Activated naive CD8-positive, alpha-beta T cell treated with anti-CD3 and anti-CD28 coated beads, Interleukin-2, amount 10 ng/mL, durations not matched to agents 7 days and 5 days (primary cell): ENCODE data around the gene GIPC3. TPM values are rescaled to one million over a fixed set of nuclear protein-coding genes. Genes with fewer than 3 reads are reported as not detected.

Source experiments
- ATAC-seq: fragments of 150-1000 bp; cut with Tn5 transposase; one replicate; pipeline ENCODE4 v1.10.0; 2021; ENCODE audit warnings: low read depth, moderate library complexity
- POLR2A ChIA-PET: fragments of 350-600 bp; sonication (Branson Sonifier 250); formaldehyde crosslinking; loops from one replicate; lab custom pipeline; 2021; ENCODE audit warnings: antibody characterized with exemption; lab: Charles Lee
- DNase-seq: peaks from one replicate; pipeline ENCODE4 v3.0.0; 2021
- H3K27ac Mint-ChIP-seq: one replicate; pipeline ENCODE4 v1.8.0; 2022; ENCODE audit warnings: mild to moderate bottlenecking, mixed read lengths
- H3K27me3 Mint-ChIP-seq: one replicate; pipeline ENCODE4 v1.8.0; 2022; ENCODE audit warnings: mild to moderate bottlenecking, moderate library complexity, mixed read lengths
- H3K36me3 Mint-ChIP-seq: one replicate; pipeline ENCODE4 v1.8.0; 2021; ENCODE audit warnings: mild to moderate bottlenecking, mixed read lengths
- H3K4me1 Mint-ChIP-seq: one replicate; pipeline ENCODE4 v1.8.0; 2021; ENCODE audit warnings: mixed read lengths
- H3K4me3 Mint-ChIP-seq: one replicate; pipeline ENCODE4 v1.8.0; 2022; ENCODE audit warnings: mild to moderate bottlenecking, moderate library complexity, mixed read lengths
- H3K9me3 Mint-ChIP-seq: one replicate; pipeline ENCODE4 v1.8.0; 2021; ENCODE audit warnings: mixed read lengths
- total RNA-seq, 2 experiments: library from RNA; stranded (reverse); gene quantifications; one replicate each; pipeline ENCODE4 v1.2.3, GENCODE V29; 2021

GIPC3 gene
- total RNA-seq, 2 experiments from 2014 or later = 1.4 to 1.5 TPM

DNA sequence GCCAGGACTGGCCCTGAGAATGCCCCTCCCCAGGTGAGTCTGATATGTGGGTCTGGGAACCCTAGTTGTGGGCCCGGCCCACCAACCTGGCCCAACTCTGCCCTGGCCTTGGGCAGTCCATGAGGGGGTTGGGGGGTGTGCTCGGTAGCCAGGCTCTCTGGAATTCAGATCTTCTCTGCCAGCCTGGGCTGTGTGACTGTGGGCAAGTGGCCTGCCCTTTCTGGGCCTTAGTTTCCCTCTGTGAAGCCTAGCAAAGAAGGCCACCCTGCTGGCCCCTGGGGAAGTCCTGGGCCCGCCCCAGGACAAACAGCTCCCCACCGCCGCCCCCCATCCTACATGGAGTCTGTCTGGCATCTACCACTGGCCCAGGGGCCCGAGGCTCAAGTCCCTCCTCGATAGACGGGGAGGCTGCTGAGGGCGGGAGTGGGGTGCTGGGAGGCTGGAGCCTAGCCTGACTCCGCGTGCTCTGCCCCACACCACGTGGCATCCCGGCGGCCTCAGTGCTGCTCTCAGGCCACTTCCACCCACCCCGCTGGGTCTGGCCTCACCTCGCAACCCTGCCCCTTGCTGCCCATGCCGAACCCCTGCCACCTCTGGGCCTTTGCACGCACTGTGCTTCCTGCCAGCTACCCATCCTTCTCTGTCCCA is 29.7 kb downstream of the GIPC3 start:
- H3K27ac Mint-ChIP-seq = no peak overlapping the region
- H3K36me3 Mint-ChIP-seq = peaks cover 5% of the 10 kb centered on the region
- H3K4me3 Mint-ChIP-seq = no peak overlapping the region
- no peaks in the 10 kb centered on the region for H3K9me3 Mint-ChIP-seq
- ATAC-seq (no peak), DNase-seq (no peak)
- H3K27me3 Mint-ChIP-seq = no peaks in the 10 kb centered on the region
- POLR2A ChIA-PET = no interaction called here
- peaks cover 7% of the 10 kb centered on the region for H3K4me1 Mint-ChIP-seq

DNA sequence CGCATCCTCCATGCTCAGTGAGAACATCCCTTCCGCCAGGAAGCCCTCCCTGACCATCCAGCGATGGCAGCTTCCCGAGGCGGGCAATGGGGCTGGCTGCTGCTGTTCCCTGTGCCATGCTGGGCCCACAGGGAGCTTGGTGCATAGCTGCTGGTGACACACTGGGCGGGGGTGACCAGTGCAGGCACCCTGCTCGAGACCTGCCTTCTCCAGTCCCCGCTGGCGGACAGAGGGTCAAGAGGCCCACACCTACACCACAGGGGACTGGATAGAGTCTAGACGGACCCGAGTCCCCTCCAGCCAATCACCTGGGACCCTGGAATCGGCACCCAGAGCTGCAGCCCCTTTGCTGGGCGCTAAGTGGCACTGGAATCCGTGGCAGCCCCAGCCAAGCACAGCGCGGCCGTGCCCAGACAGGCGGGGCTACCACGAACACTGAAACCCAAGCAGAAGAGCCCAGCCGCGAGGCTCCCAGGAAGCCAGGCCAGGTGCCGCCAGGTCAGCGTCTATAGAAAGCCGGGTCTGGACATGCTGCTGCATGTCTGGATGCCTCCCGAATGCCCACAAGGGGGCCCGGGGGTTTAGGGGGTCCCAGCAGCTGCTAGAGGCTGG is 30.4 kb downstream of the GIPC3 start:
- no peak for ATAC-seq
- no peak for DNase-seq
- Mint-ChIP-seq H3K4me3 (no peak overlapping the region), H3K27me3 (no peaks in the 10 kb centered on the region), H3K9me3 (no peaks in the 10 kb centered on the region), H3K36me3 (peaks cover 5% of the 10 kb centered on the region), H3K4me1 (peaks cover 7% of the 10 kb centered on the region), H3K27ac (no peak overlapping the region)
- POLR2A ChIA-PET = no interaction called here

DNA sequence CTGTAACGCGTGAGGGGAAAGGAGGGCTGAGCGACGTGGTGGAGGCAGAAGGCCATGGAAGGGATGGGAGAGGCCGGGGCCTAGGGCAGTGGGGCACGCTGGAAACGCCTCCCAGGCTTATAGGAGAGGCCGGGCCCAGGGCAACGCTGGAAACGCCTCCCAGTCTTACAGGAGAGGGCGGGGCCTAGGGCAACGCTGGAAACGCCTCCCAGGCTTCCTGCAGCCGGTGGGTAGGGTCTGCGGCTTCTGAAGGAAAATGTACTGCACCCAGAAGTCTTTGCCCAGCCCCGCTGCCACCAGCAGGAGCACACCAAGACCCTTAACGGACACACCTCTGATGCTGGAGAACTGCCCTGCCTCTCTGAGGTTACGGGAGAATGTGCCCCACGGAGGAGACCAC is 32.2 kb downstream of the GIPC3 start:
- peak overlapping the region; percentile 56 for H3K27ac Mint-ChIP-seq
- H3K36me3 Mint-ChIP-seq = peaks cover 1% of the 10 kb centered on the region
- peaks cover 7% of the 10 kb centered on the region for H3K4me1 Mint-ChIP-seq
- no peaks in the 10 kb centered on the region for H3K27me3 Mint-ChIP-seq
- ATAC-seq (peak; percentile 57), DNase-seq (no peak)
- POLR2A ChIA-PET = no interaction called here
- no peaks in the 10 kb centered on the region for H3K9me3 Mint-ChIP-seq
- peak overlapping the region; percentile 13 for H3K4me3 Mint-ChIP-seq

DNA sequence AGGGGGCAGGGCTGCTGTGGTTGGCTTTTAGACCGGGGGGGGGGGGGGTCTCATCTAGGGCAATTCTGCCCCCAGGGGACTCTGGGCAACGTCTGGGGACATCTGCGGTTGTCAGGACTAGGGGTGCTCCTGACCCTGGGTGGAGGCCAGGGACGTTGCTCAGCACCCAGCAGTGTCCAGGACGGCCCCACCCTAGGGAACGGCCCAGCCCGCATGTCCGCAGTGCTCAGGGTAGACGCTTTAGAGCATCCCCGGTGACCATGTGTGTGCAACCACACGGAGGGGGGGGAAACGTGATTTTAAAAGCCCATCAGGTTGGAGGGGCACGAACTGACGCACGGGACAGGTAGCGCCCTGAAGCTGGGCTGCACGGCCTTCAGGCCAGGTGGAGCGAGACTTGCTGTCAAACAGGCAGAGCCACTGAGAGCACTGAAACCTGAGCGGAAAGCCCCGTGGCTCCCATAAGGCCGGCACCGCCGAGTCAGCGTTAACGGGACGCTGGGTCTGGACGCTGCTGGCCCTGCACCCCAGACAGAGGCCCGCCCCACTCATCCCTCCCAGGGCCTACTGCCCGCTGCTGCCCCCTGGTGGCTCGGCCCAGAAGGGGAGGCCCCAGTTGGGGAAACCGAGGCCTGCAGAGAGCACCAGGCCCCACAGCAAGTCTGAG is 33.0 kb downstream of the GIPC3 start:
- Mint-ChIP-seq H3K9me3 (no peaks in the 10 kb centered on the region), H3K4me3 (no peak overlapping the region), H3K4me1 (peaks cover 7% of the 10 kb centered on the region), H3K27me3 (no peaks in the 10 kb centered on the region), H3K27ac (no peak overlapping the region), H3K36me3 (peaks cover 1% of the 10 kb centered on the region)
- DNase-seq (peak; percentile 74), ATAC-seq (peak; percentile 48)
- POLR2A ChIA-PET = no interaction called here

DNA sequence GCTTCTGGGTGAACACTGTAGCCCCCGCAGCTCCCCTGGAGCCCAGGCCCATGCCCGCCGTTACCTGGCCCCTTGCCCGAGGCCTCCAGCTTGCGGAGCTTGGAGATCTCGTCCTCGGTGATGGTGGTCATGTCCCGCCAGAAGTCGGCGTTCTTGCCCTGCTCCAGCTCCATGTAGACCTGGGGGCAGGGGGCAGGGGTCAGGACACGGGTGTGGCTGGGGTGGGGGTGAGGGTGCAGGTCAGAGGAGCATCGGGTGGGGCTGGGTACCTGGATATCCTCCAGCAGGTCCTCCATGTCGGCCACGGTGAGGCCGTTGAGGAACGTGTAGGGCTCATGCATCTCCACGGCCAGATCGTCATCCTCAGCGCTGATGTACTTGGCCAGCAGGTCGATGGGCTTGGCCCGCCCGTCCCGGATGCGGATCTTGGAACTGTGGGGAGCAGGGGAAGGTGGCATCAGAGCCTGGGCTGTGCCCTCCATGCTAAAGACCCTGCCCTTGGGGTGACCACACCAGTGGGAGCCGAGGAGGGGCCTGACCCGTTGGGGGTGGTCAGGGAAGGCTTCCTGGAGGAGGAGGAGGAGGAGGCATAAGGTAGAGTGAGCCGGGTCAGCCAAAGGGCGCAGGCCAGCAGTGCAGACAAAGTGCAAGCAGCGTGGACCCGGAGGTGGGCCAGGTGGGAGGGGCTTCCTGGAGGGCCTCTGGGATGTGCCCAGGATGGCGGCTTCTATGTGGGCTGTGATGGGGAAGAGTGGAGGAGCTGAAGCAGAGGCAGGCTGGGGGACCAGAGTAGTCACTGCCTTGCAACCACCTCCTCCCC is 33.7 kb downstream of the GIPC3 start:
- POLR2A ChIA-PET = no interaction called here
- no peak for ATAC-seq
- no peaks in the 10 kb centered on the region for H3K9me3 Mint-ChIP-seq
- peaks cover 1% of the 10 kb centered on the region for H3K36me3 Mint-ChIP-seq
- no peak for DNase-seq
- H3K27me3 Mint-ChIP-seq = no peaks in the 10 kb centered on the region
- peaks cover 7% of the 10 kb centered on the region for H3K4me1 Mint-ChIP-seq
- no peak overlapping the region for H3K27ac Mint-ChIP-seq
- H3K4me3 Mint-ChIP-seq = no peak overlapping the region

DNA sequence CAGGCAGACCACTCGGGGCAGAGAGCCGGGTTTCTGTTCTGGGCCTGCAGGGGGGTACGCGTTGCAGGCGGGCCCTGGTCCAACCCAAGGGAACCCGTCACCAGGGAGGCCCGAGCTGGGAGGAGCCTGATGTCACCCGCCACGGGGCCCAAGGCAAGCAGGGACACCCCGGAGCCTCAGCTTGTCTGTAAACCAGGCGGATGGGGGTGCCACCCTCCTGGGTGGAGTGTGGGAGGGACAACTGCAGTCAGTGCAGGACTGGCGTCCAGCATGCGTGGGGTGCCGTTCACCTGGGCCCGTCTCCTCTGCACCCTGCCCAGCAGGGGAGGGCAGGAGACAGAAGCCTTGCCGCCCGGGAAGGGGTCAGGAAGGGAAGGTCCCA is 34.3 kb downstream of the GIPC3 start:
- no peak overlapping the region for H3K4me3 Mint-ChIP-seq
- ATAC-seq (no peak), DNase-seq (no peak)
- no peak overlapping the region for H3K27ac Mint-ChIP-seq
- H3K4me1 Mint-ChIP-seq = peaks cover 13% of the 10 kb centered on the region
- no peaks in the 10 kb centered on the region for H3K9me3 Mint-ChIP-seq
- H3K27me3 Mint-ChIP-seq = no peaks in the 10 kb centered on the region
- peaks cover 1% of the 10 kb centered on the region for H3K36me3 Mint-ChIP-seq
- POLR2A ChIA-PET = no interaction called here

DNA sequence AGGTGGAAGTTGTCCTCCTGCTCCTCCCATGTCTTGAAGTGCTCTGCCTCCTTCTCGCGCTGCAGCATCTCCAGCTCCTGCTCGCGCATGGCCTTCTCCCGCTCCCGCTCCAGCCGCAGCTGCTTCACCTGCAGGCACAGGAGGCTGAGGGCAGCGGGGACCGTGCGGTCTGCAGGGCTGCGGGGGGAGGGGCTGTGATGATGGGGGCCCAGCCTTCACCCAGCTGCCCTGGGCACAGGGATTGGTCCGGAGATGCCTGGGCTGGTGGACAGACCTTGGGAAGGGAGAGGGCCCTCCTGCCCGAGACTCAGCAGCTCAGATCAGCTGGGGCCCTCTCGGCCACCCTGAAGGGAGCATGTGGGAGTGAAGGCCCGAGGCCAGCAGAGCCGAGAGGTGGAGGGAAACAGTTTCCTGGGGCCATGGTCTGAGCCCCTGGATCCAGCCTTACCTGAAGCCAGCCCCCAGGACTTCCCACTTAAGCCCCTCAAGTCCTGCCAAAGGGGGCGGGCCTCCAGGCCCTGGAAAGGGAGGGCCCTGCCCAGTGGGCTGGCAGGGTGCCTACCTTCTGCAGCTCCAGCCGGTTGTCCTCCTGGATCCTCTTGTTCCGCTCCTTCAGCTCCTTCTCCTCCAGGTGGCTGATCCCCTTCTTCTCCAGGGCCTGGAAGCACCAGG is 35.0 kb downstream of the GIPC3 start:
- H3K9me3 Mint-ChIP-seq = no peaks in the 10 kb centered on the region
- peaks cover under 1% of the 10 kb centered on the region for H3K36me3 Mint-ChIP-seq
- DNase-seq = no peak
- POLR2A ChIA-PET = no interaction called here
- no peak overlapping the region for H3K4me3 Mint-ChIP-seq
- no peak for ATAC-seq
- H3K27ac Mint-ChIP-seq = no peak overlapping the region
- no peaks in the 10 kb centered on the region for H3K27me3 Mint-ChIP-seq
- H3K4me1 Mint-ChIP-seq = peaks cover 13% of the 10 kb centered on the region

DNA sequence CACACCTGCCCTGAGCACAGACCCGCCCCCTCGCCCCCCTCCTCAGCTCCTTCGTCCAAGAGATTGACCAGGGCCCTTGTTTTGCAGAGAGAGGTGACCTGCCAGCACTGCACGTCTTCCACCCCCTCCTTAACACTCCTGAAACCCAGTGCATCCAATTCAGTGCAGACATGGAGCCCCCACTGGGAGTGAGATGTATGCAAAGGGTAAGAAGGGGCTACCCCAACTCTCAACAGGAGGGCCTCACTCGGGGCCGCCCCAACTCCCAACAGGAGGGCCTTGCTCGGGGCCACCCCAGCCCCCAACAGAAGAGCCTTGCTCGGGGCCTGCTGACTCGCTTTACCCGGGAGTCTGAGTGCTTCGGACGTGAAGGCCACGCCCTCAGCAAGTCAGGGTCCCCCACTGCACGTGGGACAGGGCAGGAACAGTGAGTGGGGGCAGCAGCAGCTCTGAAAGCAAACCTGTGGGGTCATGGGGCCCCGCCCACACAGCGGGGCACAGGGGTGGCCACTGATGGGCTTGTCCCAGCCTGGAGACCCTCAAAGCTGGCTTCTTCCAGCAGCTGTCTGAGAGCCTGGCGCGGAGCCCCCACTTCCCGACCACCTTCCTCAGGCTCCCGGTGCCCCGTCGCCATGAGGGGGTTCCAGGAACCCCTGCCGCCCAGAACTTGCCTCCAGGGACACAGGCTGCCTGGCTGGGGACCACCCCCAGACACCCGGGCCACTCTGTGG is 35.7 kb downstream of the GIPC3 start:
- H3K27me3 Mint-ChIP-seq = no peaks in the 10 kb centered on the region
- no peak for DNase-seq
- POLR2A ChIA-PET = interaction anchor here (1.5 kb wide), 1 partner anchor 16 kb away, joined by 4 read pairs; no protein-coding TSS in a partner anchor
- ATAC-seq = no peak
- no peak overlapping the region for H3K27ac Mint-ChIP-seq
- H3K9me3 Mint-ChIP-seq = no peaks in the 10 kb centered on the region
- peaks cover 15% of the 10 kb centered on the region for H3K4me1 Mint-ChIP-seq
- H3K4me3 Mint-ChIP-seq = no peak overlapping the region
- no peaks in the 10 kb centered on the region for H3K36me3 Mint-ChIP-seq

DNA sequence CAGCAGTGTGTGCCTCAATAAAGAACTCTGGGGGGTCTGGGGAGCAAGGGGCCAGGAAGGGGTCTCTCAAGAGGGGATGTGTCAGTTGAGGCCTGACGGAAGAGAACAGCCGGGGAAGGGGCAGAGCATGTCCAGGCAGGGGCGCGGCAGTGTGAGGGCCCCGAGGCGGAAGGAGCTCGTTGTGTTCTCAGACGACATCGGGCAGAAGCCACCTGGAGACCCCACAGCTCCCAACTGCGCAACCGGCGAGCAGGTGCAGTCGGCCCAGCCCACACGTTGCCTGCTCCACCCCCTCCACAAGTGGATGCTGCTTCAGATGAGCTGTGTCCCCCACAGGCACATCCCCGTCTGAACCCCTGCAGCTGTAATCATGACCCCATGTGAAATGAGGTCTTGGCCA is 36.4 kb downstream of the GIPC3 start:
- no peak for ATAC-seq
- no peak for DNase-seq
- no peaks in the 10 kb centered on the region for H3K36me3 Mint-ChIP-seq
- POLR2A ChIA-PET = interaction anchor here (1.5 kb wide), 1 partner anchor 17 kb away, joined by 4 read pairs; no protein-coding TSS in a partner anchor
- H3K9me3 Mint-ChIP-seq = no peaks in the 10 kb centered on the region
- no peaks in the 10 kb centered on the region for H3K27me3 Mint-ChIP-seq
- H3K27ac Mint-ChIP-seq = no peak overlapping the region
- no peak overlapping the region for H3K4me3 Mint-ChIP-seq
- H3K4me1 Mint-ChIP-seq = peaks cover 17% of the 10 kb centered on the region

DNA sequence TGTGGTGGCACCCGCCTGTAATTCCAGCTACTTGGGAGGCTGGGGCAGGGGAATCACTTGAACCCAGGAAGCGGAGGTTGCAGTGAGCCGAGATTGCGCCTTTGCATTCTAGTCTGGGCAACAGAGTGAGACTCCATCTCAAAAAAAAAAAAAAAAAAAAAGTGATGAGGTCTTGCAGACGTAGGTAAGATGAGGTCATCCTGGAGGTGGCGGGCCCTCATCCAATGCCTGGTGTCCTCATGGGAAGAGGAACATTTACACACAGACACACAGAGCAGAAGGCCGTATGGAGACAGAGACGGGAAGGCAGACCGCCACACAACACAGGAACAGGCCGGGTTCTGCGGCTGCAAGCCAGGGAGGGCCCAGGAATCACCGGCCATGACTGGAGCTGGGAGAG is 36.9 kb downstream of the GIPC3 start:
- DNase-seq (no peak), ATAC-seq (no peak)
- H3K27me3 Mint-ChIP-seq = no peaks in the 10 kb centered on the region
- no peak overlapping the region for H3K4me3 Mint-ChIP-seq
- H3K4me1 Mint-ChIP-seq = peaks cover 17% of the 10 kb centered on the region
- POLR2A ChIA-PET = interaction anchor here (1.5 kb wide), 1 partner anchor 18 kb away, joined by 4 read pairs; no protein-coding TSS in a partner anchor
- H3K27ac Mint-ChIP-seq = no peak overlapping the region
- H3K9me3 Mint-ChIP-seq = no peaks in the 10 kb centered on the region
- H3K36me3 Mint-ChIP-seq = no peaks in the 10 kb centered on the region

DNA sequence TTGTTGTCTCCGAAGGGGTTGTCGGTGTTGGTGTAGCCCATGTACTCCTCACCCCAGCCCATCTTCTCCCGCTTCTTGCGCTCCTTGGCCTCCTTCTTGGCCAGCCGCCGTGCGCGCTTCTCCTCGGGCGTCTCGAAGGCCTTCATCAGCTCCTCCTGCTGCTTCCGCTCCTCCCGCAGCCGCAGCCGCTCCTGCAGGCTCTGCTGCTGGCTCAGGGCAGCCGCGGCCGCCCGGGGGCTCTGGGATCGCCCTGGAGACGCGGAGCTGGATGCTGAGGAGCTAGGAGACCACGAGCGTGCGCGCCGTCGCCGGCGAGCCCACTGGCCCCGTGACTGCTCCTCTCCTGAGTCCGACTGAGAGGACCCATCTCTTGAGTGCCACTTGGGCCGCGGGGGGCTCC is 38.4 kb downstream of the GIPC3 start:
- H3K27me3 Mint-ChIP-seq = no peaks in the 10 kb centered on the region
- no peak overlapping the region for H3K27ac Mint-ChIP-seq
- no peak overlapping the region for H3K4me3 Mint-ChIP-seq
- no peaks in the 10 kb centered on the region for H3K9me3 Mint-ChIP-seq
- no peaks in the 10 kb centered on the region for H3K36me3 Mint-ChIP-seq
- POLR2A ChIA-PET = no interaction called here
- ATAC-seq (no peak), DNase-seq (no peak)
- H3K4me1 Mint-ChIP-seq = peaks cover 13% of the 10 kb centered on the region

DNA sequence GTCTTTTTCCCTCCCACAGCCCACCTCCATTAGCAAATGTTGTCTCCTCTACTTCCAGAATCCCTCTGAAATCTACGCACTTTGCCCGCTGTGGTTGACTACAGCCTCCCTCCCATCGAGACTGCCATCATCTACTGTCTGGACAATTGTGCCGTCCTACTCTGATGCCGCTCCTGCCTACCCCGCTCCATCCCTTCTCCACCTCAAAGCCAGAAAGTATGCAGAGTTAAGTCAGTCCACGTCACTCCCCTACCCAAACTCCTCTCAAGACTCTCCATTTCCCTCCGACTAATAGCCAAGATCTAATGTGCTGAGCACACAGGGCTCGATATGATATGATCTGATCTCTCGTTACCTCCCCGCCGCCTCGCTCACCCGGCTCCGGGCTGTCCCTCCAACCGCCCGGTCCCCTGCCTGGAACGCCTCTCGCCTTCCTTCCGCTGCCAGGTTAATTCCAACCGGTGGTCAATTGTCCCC is 40.8 kb downstream of the GIPC3 start:
- Mint-ChIP-seq H3K27me3 (no peaks in the 10 kb centered on the region), H3K9me3 (no peaks in the 10 kb centered on the region), H3K4me1 (peaks cover 13% of the 10 kb centered on the region), H3K27ac (peak overlapping the region; percentile 91), H3K4me3 (peak overlapping the region; percentile 97), H3K36me3 (no peaks in the 10 kb centered on the region)
- POLR2A ChIA-PET = no interaction called here
- DNase-seq (no peak), ATAC-seq (peak; percentile 10)
